ELF-1 (cell line): ENCODE results near the gene C16orf74.

ENCODE experiments used
- DNase-seq: peaks from one replicate; pipeline ENCODE4 v3.0.0-alpha.2; 2016; ENCODE audit warnings: low read depth, low spot score

C16orf74 gene

DNA sequence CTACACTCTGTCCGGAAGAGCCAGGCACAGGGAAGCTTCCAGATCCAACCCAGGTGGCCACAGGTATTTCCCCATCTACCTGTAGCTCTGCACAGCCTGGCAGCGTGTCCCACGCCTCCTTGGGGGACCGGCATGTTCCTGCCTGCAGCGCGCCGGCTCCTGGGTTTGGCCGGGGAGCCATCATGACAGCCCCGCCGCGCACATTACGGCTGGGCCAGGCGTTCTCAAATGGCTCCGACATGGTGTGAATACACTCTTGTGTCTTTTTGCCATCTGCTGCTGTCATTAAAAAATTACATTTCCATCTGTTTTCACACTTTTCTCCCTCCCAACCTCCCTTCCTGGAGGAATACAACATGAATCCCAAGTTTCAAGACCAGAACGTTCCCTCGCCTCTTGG, 54.1 kb downstream of the C16orf74 start:
- no peak for DNase-seq

DNA sequence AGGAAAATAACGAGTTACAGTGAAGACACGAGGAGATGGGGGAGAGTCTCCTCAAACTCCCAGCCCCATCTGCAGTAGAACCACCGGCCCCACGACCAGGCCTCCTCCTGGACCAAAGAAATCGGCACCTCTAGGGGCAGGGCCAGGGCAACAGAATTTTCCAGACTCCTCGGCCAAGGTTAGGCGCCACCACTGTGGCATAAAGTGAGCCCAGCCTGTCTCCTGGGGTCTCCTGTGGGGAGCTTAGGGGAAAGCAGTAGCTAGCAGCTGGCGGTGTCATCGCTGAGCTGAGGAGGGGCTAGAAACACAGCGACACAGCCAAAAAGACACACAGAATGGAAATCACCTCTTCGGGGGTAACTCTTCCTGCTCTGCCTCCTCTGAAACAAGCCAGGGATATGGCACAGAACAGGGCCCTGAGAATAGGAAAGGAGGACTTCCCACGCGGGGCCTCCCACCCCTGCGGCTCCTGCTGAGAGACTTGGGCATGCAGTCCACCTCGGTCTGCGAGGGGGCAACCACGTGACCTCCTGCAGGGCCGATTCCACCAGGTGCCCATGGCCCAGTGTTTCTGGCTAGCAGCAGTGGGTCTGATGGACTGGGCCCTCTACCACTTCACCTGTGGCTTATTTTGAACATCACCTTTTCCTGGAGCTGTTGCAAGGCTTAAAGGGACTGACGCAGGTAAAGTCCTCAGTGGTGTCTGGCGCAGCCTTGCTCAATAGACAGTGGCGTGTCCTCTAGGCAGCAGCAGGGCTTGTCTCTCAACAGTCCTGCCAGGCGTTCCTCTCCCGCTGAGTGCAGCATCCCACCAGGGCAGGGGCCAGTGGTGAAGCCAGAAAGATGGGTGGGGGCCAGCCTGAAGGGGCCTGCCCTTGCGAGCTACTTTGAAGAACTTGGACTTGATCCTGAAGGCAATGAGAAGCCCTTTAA, 55.4 kb downstream of the C16orf74 start:
- no peak for DNase-seq

DNA sequence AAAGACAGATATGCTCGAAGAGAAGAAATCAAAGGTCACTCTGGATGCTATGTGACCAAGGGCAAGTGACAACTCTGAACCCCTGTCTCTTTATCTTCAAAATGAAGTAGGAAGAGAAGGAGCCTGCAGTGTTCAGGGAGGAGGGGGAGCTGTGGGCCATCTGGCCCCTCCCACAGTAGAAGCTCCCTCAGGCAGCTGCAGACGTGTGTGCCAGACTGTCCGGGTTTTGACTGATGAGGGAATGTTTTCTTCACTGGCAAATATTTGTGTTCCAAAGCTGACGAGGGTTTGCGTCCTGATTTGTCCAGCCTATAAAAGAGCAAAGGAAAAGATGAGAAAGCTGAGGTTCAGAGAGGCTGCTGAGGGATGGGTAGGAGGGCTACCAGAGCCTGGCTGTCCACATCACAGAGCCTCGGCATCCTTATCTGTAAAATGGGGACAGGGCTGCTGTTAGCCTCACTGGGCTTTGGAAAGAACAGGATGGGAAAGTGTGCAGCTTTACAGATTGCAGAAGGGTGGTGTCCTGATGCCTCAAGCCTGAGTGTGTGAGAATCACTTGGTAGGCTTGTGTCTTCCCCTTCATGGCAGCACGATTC, 60.3 kb downstream of the C16orf74 start:
- DNase-seq: no peak

- DNase-seq: no peak
These were observed 61.0 kb downstream of the C16orf74 start for GRCh38 chr16:85689950-85690320.

GRCh38 chr16:85689285-85689949, 61.5 kb downstream of the C16orf74 start:
- DNase-seq: peak; percentile 53

GRCh38 chr16:85688586-85689284, 62.2 kb downstream of the C16orf74 start, which contains the start of gene GINS2:
GINS2 (minus strand) TSS chr16:85688954; CDS start chr16:85688898, 56 bp downstream.
- DNase-seq: peak; percentile 91

GRCh38 chr16:85687651-85688471, 63.0 kb downstream of the C16orf74 start:
- DNase-seq: peak; percentile 40

- DNase-seq: no peak
These were observed 63.8 kb downstream of the C16orf74 start for GRCh38 chr16:85686912-85687591.

- DNase-seq: no peak
These were observed 65.6 kb downstream of the C16orf74 start for GRCh38 chr16:85685251-85685650.

DNA sequence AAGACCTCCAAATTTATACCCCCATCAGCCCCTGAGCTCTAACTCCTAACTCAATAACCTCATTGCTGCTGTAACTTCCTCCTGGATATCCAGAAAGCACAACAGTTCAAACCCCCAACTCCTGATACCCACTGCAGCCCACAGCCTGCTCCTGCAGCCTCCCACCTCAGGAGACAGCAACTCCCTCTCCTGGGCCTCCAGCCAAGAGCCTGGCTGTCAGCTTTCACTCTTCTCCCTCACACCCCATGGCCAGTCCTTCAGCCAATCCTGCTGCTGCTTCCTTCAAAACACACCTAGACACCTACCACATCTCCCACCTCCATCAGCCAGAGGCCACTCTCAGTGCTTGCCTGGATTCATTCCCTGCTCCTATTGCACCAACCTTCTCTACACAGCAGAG, 67.5 kb downstream of the C16orf74 start:
- no peak for DNase-seq

DNA sequence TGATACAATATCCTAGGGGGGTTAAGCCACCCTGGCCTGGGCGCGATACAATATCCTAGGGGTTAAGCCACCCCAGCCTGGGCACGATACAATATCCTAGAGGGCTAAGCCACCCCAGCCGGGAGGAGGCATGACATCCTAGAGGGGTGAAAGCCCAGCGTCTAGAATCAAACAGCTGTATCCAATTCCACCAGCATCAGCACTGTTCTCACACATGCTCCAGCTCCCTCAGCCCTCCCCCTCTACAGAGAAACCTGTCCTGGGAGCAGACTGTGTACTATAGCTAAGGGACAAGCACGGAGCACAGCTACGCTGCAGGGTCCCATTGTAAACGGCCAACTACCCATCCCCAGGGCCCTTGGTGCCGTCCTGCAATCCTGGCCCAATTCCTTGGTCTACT, 68.4 kb downstream of the C16orf74 start:
- no peak for DNase-seq

GRCh38 chr16:85681255-85681654, 69.6 kb downstream of the C16orf74 start:
- DNase-seq: no peak

DNA sequence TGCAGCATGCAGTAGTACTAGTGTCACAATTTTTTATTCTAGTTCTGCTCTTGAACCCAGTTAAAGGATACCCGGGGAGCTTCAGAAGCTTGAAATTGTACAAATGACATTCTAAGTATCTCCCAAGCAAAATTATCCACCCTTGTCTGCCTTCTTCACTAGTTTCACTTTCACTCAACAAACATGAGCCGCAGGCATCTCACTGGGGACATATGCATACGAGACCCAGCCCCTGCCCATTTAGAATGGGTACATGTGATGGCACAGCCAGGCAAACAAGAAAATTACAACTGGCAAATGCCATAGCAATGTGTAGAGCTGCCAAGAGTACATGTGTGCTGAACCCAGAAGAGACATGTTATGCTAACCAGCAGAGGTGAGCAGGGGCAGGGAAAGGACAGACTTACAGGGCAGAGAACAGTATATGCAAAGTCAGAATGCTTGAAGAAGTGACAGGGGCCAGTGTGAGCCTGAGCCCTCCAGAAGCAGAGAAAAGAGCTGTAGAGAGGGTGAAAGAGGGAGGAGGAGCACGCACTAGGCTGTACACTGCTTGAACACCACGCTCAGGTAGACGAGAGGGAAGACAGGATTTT, 70.4 kb downstream of the C16orf74 start:
- no peak for DNase-seq

DNA sequence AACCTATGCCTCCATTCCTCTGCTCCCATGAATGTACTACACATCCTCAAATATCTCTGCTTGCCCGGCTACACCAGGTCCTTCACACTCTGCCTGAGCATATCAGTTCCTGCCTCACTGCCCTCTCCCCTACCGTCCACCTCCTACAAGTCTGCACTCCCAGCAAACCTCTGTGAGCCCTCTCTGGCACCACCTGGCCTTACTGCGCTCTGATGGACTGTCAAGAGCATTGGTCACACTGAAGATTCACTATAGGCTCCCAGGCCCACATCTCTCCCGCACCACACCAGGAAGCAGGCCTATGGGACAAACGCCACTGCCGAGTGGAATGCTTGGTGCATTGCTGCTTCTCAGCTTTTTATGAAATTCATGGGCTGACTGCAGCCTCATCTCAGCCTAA, 71.0 kb downstream of the C16orf74 start:
- no peak for DNase-seq

- DNase-seq: no peak
These were observed 72.1 kb downstream of the C16orf74 start for GRCh38 chr16:85678821-85679220.

DNA sequence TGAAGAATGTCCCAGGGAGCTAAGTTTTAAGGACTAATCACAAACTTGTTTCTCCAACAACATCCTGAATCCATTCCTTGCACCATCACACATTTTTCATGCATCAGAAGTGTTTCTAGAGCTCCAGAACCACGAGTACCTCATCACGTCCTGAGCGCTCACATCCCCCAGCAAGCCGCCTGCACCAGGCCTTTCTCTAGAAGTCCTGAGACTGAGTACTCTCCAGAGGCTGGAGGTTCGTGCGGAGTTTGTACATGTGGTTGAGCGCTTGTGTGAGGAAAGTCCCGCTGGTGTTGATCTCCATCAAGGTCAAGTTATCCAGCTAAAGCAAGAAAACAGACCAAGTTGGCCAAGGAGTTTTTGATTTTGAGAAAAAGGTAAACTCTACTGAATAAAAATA, 72.9 kb downstream of the C16orf74 start:
- DNase-seq: no peak

DNA sequence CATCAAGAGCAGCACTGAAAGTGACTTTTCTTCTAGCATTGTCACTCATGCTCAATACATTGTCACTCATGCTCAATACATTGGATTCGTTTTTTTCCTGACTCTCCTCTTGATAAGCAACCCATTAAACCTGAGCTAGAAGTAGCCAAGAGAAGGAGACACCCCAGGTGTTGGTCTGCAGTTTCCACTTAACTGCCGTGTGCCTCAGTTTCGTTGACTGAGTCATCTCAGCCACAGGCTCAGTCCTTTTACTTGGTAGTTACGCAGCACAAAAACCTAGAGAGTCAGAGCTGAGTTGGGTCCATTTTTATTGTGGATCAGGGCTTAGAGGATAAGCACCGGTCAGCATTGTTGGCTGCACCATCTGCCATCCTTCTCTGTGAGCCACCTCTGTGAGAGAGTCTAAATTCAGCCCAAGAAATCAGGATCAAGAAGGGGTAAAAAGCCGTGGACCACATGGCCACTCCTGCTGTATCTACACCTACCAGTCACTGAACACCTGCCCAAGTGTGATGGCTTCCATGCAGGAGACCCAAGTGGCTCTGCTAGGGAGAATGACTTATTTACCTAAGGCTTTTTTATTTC, 73.4 kb downstream of the C16orf74 start:
- DNase-seq: no peak

DNA sequence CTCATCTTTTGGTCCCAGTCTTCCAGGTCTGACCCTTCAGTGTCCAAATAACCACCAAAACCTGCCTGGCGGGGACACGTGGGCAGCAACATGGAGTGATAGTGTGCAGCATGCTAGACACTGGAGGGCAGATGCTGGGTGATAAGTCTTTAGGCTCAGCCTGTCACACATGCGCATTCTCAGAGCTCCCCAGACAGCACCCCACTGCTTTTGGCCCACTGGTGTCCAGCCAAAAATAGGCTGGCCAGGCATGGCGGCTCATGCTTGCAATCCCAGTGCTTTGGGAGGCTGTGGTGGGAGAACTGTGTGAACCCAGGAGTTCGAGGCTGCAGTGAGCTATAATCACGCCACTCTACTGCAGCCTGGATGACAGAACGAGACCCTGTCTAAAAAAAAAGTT, 74.4 kb downstream of the C16orf74 start:
- DNase-seq: no peak

DNA sequence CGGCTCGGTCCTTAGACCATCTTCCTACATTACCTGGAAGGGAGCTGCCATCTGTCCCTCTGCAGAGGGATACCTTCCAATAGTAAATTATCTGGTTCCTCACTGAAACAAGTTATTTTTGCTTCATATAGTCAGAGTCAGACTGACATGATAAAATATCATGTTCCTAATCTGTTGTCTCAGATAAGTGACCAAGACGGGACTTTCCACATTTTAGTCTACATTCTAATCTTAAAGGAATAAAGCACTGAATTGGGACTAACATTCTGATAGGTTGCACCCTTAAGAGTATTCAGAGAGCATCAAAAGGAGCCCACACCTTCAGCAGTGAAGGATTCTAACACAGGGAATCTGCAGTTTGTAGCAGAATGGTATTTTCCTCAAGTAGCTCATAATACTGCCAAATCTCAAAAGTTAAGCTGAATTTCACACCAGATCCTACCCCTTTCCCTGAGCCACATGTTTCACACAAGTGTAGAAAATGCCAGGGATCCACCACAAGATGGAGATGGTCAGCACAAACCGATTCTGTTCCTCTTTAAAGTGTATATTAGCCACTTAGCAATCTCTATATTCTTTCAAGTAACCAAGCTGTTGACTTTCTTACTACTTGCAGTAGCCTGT, 75.5 kb downstream of the C16orf74 start:
- no peak for DNase-seq
